IPS-18a (cell line): ENCODE data around the gene PEPD.

Source experiments
- H3K27ac ChIP-seq: one replicate; pipeline ENCODE4 v1.5.1; 2013; ENCODE audit warnings: low read length
- H3K27me3 ChIP-seq: one replicate; pipeline ENCODE4 v1.6.1; 2013; ENCODE audit warnings: mild to moderate bottlenecking, low read length; ENCODE audit not compliant: control insufficient read depth, insufficient read depth
- H3K36me3 ChIP-seq: one replicate; pipeline ENCODE4 v1.6.1; 2013; ENCODE audit warnings: low read depth, low read length; ENCODE audit not compliant: control insufficient read depth
- H3K4me1 ChIP-seq: one replicate; pipeline ENCODE4 v1.6.1; 2013; ENCODE audit warnings: low read depth, low read length; ENCODE audit not compliant: control insufficient read depth
- H3K4me3 ChIP-seq: one replicate; pipeline ENCODE4 v1.5.1; 2013; ENCODE audit warnings: low read length
- H3K9ac ChIP-seq: one replicate; pipeline ENCODE4 v1.6.1; 2013; ENCODE audit warnings: mild to moderate bottlenecking, low read length, moderate library complexity
- H3K9me3 ChIP-seq: one replicate; pipeline ENCODE4 v1.6.1; 2013; ENCODE audit warnings: low read depth, low read length; ENCODE audit not compliant: control insufficient read depth

Gene PEPD

GRCh38 chr19:33438987-33439781 lies 82.4 kb downstream of the PEPD start:
- Histone ChIP-seq H3K36me3 (no peaks in the 10 kb centered on the region), H3K9ac (no peak overlapping the region), H3K4me1 (no peaks in the 10 kb centered on the region)

GRCh38 chr19:33437821-33438671 lies 83.5 kb downstream of the PEPD start:
- Histone ChIP-seq H3K4me3 (no peak overlapping the region), H3K9ac (no peak overlapping the region), H3K27me3 (no peaks in the 10 kb centered on the region), H3K4me1 (no peaks in the 10 kb centered on the region), H3K9me3 (no peaks in the 10 kb centered on the region), H3K27ac (no peak overlapping the region), H3K36me3 (no peaks in the 10 kb centered on the region)

More at GRCh38 chr19:33438987-33439781, 82.4 kb downstream of the PEPD start:
- H3K27ac ChIP-seq, result no peak overlapping the region
- H3K4me3 ChIP-seq, result no peak overlapping the region
- H3K9me3 ChIP-seq, result no peaks in the 10 kb centered on the region
- H3K27me3 ChIP-seq, result no peaks in the 10 kb centered on the region

- H3K9ac ChIP-seq, result no peak overlapping the region
- no peaks in the 10 kb centered on the region for H3K36me3 ChIP-seq
- no peak overlapping the region for H3K27ac ChIP-seq
- H3K9me3 ChIP-seq, result no peaks in the 10 kb centered on the region
- H3K27me3 ChIP-seq, result no peaks in the 10 kb centered on the region
- H3K4me3 ChIP-seq, result no peak overlapping the region
- H3K4me1 ChIP-seq, result no peaks in the 10 kb centered on the region
These were observed 84.2 kb downstream of the PEPD start for GRCh38 chr19:33437393-33437820.

- H3K4me1 ChIP-seq, result no peaks in the 10 kb centered on the region
These were observed 84.9 kb downstream of the PEPD start for GRCh38 chr19:33436360-33437345.

GRCh38 chr19:33435706-33436359 lies 85.8 kb downstream of the PEPD start:
- no peaks in the 10 kb centered on the region for H3K27me3 ChIP-seq
- H3K4me1 ChIP-seq, result no peaks in the 10 kb centered on the region
- no peak overlapping the region for H3K27ac ChIP-seq
- H3K9ac ChIP-seq, result no peak overlapping the region
- H3K36me3 ChIP-seq, result no peaks in the 10 kb centered on the region
- H3K4me3 ChIP-seq, result no peak overlapping the region
- H3K9me3 ChIP-seq, result no peaks in the 10 kb centered on the region

More at GRCh38 chr19:33436360-33437345, 84.9 kb downstream of the PEPD start:
- Histone ChIP-seq H3K27ac (no peak overlapping the region), H3K9me3 (no peaks in the 10 kb centered on the region), H3K27me3 (no peaks in the 10 kb centered on the region), H3K36me3 (no peaks in the 10 kb centered on the region), H3K9ac (no peak overlapping the region), H3K4me3 (no peak overlapping the region)

GRCh38 chr19:33434886-33435705 lies 86.5 kb downstream of the PEPD start:
- Histone ChIP-seq H3K27me3 (no peaks in the 10 kb centered on the region), H3K4me3 (no peak overlapping the region), H3K9me3 (no peaks in the 10 kb centered on the region), H3K4me1 (no peaks in the 10 kb centered on the region), H3K27ac (no peak overlapping the region), H3K9ac (no peak overlapping the region), H3K36me3 (no peaks in the 10 kb centered on the region)

- H3K9me3 ChIP-seq, result no peaks in the 10 kb centered on the region
- H3K27ac ChIP-seq, result no peak overlapping the region
- H3K4me3 ChIP-seq, result no peak overlapping the region
- no peaks in the 10 kb centered on the region for H3K4me1 ChIP-seq
- H3K36me3 ChIP-seq, result no peaks in the 10 kb centered on the region
- no peaks in the 10 kb centered on the region for H3K27me3 ChIP-seq
- H3K9ac ChIP-seq, result no peak overlapping the region
These were observed 87.3 kb downstream of the PEPD start for GRCh38 chr19:33434069-33434885.

GRCh38 chr19:33432446-33433170 lies 89.0 kb downstream of the PEPD start:
- no peak overlapping the region for H3K9ac ChIP-seq
- no peak overlapping the region for H3K4me3 ChIP-seq
- no peak overlapping the region for H3K27ac ChIP-seq
- no peaks in the 10 kb centered on the region for H3K4me1 ChIP-seq
- H3K9me3 ChIP-seq, result no peaks in the 10 kb centered on the region
- H3K36me3 ChIP-seq, result no peaks in the 10 kb centered on the region
- no peaks in the 10 kb centered on the region for H3K27me3 ChIP-seq

- H3K4me1 ChIP-seq, result no peaks in the 10 kb centered on the region
These were observed 89.6 kb downstream of the PEPD start for GRCh38 chr19:33432015-33432414.

More at GRCh38 chr19:33432015-33432414, 89.6 kb downstream of the PEPD start:
- H3K36me3 ChIP-seq, result no peaks in the 10 kb centered on the region
- H3K27me3 ChIP-seq, result no peaks in the 10 kb centered on the region
- H3K9ac ChIP-seq, result no peak overlapping the region
- H3K27ac ChIP-seq, result no peak overlapping the region
- H3K9me3 ChIP-seq, result no peaks in the 10 kb centered on the region
- no peak overlapping the region for H3K4me3 ChIP-seq
